ENCODE measurements around the gene GYPC. TPM values are rescaled to one million over a fixed set of nuclear protein-coding genes. Genes with fewer than 3 reads are reported as not detected.

The GYPC gene
- polyA plus RNA-seq, 1 donor (not counting 4 experiments of a cell fraction or from before 2014, with no cell fraction given) = not detected

GRCh38 chr2:126714191-126714965 lies 58.4 kb downstream of the GYPC start:
- Histone ChIP-seq H3K4me1 (ENCODE audit: control insufficient read depth, extremely low read depth, insufficient read depth, low read length) (no peaks in the 10 kb centered on the region), H4K20me1 (ENCODE audit: control insufficient read depth, extremely low read depth, insufficient read depth, low read length) (no peaks in the 10 kb centered on the region), H3K36me3 (ENCODE audit: control insufficient read depth in 2 of 2, extremely low read depth in 1 of 2, insufficient read depth in 2 of 2, low read length in 2 of 2) (no peaks in the 10 kb centered on the region), H3K9me3 (ENCODE audit: control insufficient read depth, low read depth, low read length) (no peaks in the 10 kb centered on the region), H3K79me2 (ENCODE audit: control insufficient read depth, insufficient read depth, low read length) (no peaks in the 10 kb centered on the region), H3K4me2 (ENCODE audit: control insufficient read depth, extremely low read depth, insufficient read depth, low read depth, low read length) (no peak overlapping the region), H3K9ac (ENCODE audit: control insufficient read depth, extremely low read depth, insufficient read depth, low read length) (no peak overlapping the region), H3K9me1 (ENCODE audit: control insufficient read depth, extremely low read depth, insufficient read depth, low read length) (no peaks in the 10 kb centered on the region), H3K4me3 (ENCODE audit: control insufficient read depth in 2 of 3, extremely low read depth in 1 of 3, insufficient read depth in 2 of 3, low read depth in 1 of 3, low read length in 3 of 3) (no peak overlapping the region), H3K27ac (ENCODE audit: control insufficient read depth, insufficient read depth, low read length) (no peak overlapping the region), H2AFZ (ENCODE audit: control insufficient read depth, low read length) (no peak overlapping the region), H3K27me3 (ENCODE audit: control insufficient read depth, extremely low read depth, insufficient read depth, low read length) (no peaks in the 10 kb centered on the region)
- FAIRE-seq (no peak), DNase-seq (ENCODE audit: low read depth, low spot score) (no peak)
- dilution Hi-C loops (cut with MboI; ENCODE audit: extremely low pct_ligation_motif_present, low sequenced_read_pairs) = no loop called here
- TF ChIP-seq CTCF (optimal IDR thresholded peaks at IDR 0.05 in 1 of 3, IDR thresholded peaks at IDR 0.05 in 1 of 3, conservative IDR thresholded peaks at IDR 0.05 in 1 of 3; ENCODE audit: extremely low read depth in 1 of 3, insufficient read depth in 2 of 3, low read length in 3 of 3) = no peak
- TF ChIP-seq EZH2 (IDR thresholded peaks at IDR 0.05; ENCODE audit: low read length) = no peak

- H2AFZ ChIP-seq (ENCODE audit: control insufficient read depth, low read length) = no peak overlapping the region
- no peaks in the 10 kb centered on the region for H3K79me2 ChIP-seq (ENCODE audit: control insufficient read depth, insufficient read depth, low read length)
- no peaks in the 10 kb centered on the region for H3K4me1 ChIP-seq (ENCODE audit: control insufficient read depth, extremely low read depth, insufficient read depth, low read length)
- no peak overlapping the region for H3K9ac ChIP-seq (ENCODE audit: control insufficient read depth, extremely low read depth, insufficient read depth, low read length)
- H3K27ac ChIP-seq (ENCODE audit: control insufficient read depth, insufficient read depth, low read length) = no peak overlapping the region
- no peaks in the 10 kb centered on the region for H4K20me1 ChIP-seq (ENCODE audit: control insufficient read depth, extremely low read depth, insufficient read depth, low read length)
- TF ChIP-seq CTCF (optimal IDR thresholded peaks at IDR 0.05 in 1 of 3, IDR thresholded peaks at IDR 0.05 in 1 of 3, conservative IDR thresholded peaks at IDR 0.05 in 1 of 3; ENCODE audit: extremely low read depth in 1 of 3, insufficient read depth in 2 of 3, low read length in 3 of 3) (no peak), EZH2 (IDR thresholded peaks at IDR 0.05; ENCODE audit: low read length) (no peak)
- DNase-seq (ENCODE audit: low read depth, low spot score) (no peak), FAIRE-seq (no peak)
- no peaks in the 10 kb centered on the region for H3K36me3 ChIP-seq (ENCODE audit: control insufficient read depth in 2 of 2, extremely low read depth in 1 of 2, insufficient read depth in 2 of 2, low read length in 2 of 2)
- no peaks in the 10 kb centered on the region for H3K9me3 ChIP-seq (ENCODE audit: control insufficient read depth, low read depth, low read length)
- no peak overlapping the region for H3K4me3 ChIP-seq (ENCODE audit: control insufficient read depth in 2 of 3, extremely low read depth in 1 of 3, insufficient read depth in 2 of 3, low read depth in 1 of 3, low read length in 3 of 3)
- H3K9me1 ChIP-seq (ENCODE audit: control insufficient read depth, extremely low read depth, insufficient read depth, low read length) = no peaks in the 10 kb centered on the region
- no peaks in the 10 kb centered on the region for H3K27me3 ChIP-seq (ENCODE audit: control insufficient read depth, extremely low read depth, insufficient read depth, low read length)
- dilution Hi-C loops (cut with MboI; ENCODE audit: extremely low pct_ligation_motif_present, low sequenced_read_pairs) = no loop called here
- no peak overlapping the region for H3K4me2 ChIP-seq (ENCODE audit: control insufficient read depth, extremely low read depth, insufficient read depth, low read depth, low read length)
Observed at GRCh38 chr2:126715111-126715510, 59.2 kb downstream of the GYPC start.

Data from keratinocyte (primary cell).